ENCODE data around the gene TFDP2. TPM values are rescaled to one million over a fixed set of nuclear protein-coding genes. Genes with fewer than 3 reads are reported as not detected.

The TFDP2 gene
- total and polyA plus RNA-seq, 2 experiments from 2014 or later = 150 to 410 TPM

DNA sequence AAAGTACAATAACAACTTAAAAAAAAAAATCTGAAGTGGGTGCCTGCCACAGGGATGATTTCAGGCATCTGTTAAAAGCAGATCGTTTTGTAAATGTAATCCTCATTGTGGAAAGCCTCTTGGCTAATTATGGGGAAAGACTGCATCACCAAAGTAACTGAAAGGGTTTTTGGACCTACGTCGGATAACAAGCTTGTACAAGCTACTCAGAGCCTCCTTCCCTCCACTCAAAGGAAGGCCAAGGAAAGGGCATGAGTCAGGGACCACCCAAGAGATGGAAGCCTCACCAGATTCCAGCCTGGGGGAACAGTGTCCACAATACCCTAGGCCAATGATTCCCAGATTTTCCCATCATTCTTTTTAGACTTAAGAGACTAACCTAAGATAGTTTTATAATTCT, 188.6 kb downstream of the TFDP2 start:
- H3K27ac ChIP-seq (ENCODE audit: low read depth) = no peak overlapping the region
- H3K4me1 ChIP-seq (ENCODE audit: insufficient read depth) = no peaks in the 10 kb centered on the region
- TF ChIP-seq, protein P1, sequence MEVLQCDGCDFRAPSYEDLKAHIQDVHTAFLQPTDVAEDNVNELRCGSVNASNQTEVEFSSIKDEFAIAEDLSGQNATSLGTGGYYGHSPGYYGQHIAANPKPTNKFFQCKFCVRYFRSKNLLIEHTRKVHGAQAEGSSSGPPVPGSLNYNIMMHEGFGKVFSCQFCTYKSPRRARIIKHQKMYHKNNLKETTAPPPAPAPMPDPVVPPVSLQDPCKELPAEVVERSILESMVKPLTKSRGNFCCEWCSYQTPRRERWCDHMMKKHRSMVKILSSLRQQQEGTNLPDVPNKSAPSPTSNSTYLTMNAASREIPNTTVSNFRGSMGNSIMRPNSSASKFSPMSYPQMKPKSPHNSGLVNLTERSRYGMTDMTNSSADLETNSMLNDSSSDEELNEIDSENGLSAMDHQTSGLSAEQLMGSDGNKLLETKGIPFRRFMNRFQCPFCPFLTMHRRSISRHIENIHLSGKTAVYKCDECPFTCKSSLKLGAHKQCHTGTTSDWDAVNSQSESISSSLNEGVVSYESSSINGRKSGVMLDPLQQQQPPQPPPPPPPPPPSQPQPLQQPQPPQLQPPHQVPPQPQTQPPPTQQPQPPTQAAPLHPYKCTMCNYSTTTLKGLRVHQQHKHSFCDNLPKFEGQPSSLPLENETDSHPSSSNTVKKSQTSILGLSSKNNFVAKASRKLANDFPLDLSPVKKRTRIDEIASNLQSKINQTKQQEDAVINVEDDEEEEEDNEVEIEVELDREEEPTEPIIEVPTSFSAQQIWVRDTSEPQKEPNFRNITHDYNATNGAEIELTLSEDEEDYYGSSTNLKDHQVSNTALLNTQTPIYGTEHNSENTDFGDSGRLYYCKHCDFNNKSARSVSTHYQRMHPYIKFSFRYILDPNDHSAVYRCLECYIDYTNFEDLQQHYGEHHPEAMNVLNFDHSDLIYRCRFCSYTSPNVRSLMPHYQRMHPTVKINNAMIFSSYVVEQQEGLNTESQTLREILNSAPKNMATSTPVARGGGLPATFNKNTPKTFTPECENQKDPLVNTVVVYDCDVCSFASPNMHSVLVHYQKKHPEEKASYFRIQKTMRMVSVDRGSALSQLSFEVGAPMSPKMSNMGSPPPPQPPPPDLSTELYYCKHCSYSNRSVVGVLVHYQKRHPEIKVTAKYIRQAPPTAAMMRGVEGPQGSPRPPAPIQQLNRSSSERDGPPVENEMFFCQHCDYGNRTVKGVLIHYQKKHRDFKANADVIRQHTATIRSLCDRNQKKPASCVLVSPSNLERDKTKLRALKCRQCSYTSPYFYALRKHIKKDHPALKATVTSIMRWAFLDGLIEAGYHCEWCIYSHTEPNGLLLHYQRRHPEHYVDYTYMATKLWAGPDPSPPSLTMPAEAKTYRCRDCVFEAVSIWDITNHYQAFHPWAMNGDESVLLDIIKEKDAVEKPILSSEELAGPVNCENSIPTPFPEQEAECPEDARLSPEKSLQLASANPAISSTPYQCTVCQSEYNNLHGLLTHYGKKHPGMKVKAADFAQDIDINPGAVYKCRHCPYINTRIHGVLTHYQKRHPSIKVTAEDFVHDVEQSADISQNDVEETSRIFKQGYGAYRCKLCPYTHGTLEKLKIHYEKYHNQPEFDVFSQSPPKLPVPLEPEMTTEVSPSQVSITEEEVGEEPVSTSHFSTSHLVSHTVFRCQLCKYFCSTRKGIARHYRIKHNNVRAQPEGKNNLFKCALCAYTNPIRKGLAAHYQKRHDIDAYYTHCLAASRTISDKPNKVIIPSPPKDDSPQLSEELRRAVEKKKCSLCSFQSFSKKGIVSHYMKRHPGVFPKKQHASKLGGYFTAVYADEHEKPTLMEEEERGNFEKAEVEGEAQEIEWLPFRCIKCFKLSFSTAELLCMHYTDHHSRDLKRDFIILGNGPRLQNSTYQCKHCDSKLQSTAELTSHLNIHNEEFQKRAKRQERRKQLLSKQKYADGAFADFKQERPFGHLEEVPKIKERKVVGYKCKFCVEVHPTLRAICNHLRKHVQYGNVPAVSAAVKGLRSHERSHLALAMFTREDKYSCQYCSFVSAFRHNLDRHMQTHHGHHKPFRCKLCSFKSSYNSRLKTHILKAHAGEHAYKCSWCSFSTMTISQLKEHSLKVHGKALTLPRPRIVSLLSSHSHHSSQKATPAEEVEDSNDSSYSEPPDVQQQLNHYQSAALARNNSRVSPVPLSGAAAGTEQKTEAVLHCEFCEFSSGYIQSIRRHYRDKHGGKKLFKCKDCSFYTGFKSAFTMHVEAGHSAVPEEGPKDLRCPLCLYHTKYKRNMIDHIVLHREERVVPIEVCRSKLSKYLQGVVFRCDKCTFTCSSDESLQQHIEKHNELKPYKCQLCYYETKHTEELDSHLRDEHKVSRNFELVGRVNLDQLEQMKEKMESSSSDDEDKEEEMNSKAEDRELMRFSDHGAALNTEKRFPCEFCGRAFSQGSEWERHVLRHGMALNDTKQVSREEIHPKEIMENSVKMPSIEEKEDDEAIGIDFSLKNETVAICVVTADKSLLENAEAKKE (CRISPR knock-in tag; IDR thresholded peaks at IDR 0.05) = no peak
- TF ChIP-seq EZH2 (IDR thresholded peaks at IDR 0.05; ENCODE audit: low read depth, unreplicated experiment) (no peak), EZH2phosphoT487 (IDR thresholded peaks at IDR 0.05; ENCODE audit: unreplicated experiment) (no peak), POLR2AphosphoS5 (IDR thresholded peaks at IDR 0.05; ENCODE audit: low read depth) (no peak), ZNF331 (CRISPR knock-in tag; IDR thresholded peaks at IDR 0.05; ENCODE audit: low read depth) (no peak), CREB1 (CRISPR knock-in tag; IDR thresholded peaks at IDR 0.05; ENCODE audit: low read depth) (no peak), ZNF114 (CRISPR knock-in tag; IDR thresholded peaks at IDR 0.05) (no peak), NANOG (IDR thresholded peaks at IDR 0.05; ENCODE audit: borderline replicate concordance) (no peak), STAT1 (IDR thresholded peaks at IDR 0.05; ENCODE audit: unreplicated experiment) (no peak), JUNB (IDR thresholded peaks at IDR 0.05; ENCODE audit: unreplicated experiment) (no peak)
- TF ChIP-seq, protein P2, sequence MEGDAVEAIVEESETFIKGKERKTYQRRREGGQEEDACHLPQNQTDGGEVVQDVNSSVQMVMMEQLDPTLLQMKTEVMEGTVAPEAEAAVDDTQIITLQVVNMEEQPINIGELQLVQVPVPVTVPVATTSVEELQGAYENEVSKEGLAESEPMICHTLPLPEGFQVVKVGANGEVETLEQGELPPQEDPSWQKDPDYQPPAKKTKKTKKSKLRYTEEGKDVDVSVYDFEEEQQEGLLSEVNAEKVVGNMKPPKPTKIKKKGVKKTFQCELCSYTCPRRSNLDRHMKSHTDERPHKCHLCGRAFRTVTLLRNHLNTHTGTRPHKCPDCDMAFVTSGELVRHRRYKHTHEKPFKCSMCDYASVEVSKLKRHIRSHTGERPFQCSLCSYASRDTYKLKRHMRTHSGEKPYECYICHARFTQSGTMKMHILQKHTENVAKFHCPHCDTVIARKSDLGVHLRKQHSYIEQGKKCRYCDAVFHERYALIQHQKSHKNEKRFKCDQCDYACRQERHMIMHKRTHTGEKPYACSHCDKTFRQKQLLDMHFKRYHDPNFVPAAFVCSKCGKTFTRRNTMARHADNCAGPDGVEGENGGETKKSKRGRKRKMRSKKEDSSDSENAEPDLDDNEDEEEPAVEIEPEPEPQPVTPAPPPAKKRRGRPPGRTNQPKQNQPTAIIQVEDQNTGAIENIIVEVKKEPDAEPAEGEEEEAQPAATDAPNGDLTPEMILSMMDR (conservative IDR thresholded peaks at IDR 0.05; ENCODE audit: low read depth in 2 of 2) = no peak
- TF ChIP-seq, protein P3, sequence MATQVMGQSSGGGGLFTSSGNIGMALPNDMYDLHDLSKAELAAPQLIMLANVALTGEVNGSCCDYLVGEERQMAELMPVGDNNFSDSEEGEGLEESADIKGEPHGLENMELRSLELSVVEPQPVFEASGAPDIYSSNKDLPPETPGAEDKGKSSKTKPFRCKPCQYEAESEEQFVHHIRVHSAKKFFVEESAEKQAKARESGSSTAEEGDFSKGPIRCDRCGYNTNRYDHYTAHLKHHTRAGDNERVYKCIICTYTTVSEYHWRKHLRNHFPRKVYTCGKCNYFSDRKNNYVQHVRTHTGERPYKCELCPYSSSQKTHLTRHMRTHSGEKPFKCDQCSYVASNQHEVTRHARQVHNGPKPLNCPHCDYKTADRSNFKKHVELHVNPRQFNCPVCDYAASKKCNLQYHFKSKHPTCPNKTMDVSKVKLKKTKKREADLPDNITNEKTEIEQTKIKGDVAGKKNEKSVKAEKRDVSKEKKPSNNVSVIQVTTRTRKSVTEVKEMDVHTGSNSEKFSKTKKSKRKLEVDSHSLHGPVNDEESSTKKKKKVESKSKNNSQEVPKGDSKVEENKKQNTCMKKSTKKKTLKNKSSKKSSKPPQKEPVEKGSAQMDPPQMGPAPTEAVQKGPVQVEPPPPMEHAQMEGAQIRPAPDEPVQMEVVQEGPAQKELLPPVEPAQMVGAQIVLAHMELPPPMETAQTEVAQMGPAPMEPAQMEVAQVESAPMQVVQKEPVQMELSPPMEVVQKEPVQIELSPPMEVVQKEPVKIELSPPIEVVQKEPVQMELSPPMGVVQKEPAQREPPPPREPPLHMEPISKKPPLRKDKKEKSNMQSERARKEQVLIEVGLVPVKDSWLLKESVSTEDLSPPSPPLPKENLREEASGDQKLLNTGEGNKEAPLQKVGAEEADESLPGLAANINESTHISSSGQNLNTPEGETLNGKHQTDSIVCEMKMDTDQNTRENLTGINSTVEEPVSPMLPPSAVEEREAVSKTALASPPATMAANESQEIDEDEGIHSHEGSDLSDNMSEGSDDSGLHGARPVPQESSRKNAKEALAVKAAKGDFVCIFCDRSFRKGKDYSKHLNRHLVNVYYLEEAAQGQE (IDR thresholded peaks at IDR 0.05; ENCODE audit: unreplicated experiment) = no peak
- TF ChIP-seq, protein P4, sequence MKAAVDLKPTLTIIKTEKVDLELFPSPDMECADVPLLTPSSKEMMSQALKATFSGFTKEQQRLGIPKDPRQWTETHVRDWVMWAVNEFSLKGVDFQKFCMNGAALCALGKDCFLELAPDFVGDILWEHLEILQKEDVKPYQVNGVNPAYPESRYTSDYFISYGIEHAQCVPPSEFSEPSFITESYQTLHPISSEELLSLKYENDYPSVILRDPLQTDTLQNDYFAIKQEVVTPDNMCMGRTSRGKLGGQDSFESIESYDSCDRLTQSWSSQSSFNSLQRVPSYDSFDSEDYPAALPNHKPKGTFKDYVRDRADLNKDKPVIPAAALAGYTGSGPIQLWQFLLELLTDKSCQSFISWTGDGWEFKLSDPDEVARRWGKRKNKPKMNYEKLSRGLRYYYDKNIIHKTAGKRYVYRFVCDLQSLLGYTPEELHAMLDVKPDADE (IDR thresholded peaks at IDR 0.05) = no peak
- H2AFZ ChIP-seq = no peak overlapping the region
- Mint-ChIP-seq H3K27ac (no peak overlapping the region), H3K9me3 (no peaks in the 10 kb centered on the region), H3K4me1 (no peaks in the 10 kb centered on the region), H3K36me3 (ENCODE audit: low read depth) (peaks cover 77% of the 10 kb centered on the region; the same call in 2 of the 3 replicates), H3K27me3 (ENCODE audit: insufficient read depth, low read depth, poor library complexity) (peaks cover 11% of the 10 kb centered on the region), H3K4me3 (no peak overlapping the region)
- H3K36me3 ChIP-seq (ENCODE audit: insufficient read depth) = peaks cover 23% of the 10 kb centered on the region
- no peaks in the 10 kb centered on the region for H3K79me2 ChIP-seq (replicated peaks; ENCODE audit: insufficient read depth)
- H3F3A ChIP-seq (replicated peaks; ENCODE audit: low read depth) = no peaks in the 10 kb centered on the region; the same call in none of the 2 replicates
- H3K4me2 ChIP-seq = no peak overlapping the region
- H4K20me1 ChIP-seq (replicated peaks; ENCODE audit: insufficient read depth) = no peaks in the 10 kb centered on the region; the same call in 1 of the 2 replicates
- DNase-seq (ENCODE audit: low spot score) = no peak
- no peak overlapping the region for H3K4me3 ChIP-seq
- H3K27me3 ChIP-seq (ENCODE audit: insufficient read depth) = no peaks in the 10 kb centered on the region
- no peaks in the 10 kb centered on the region for H3K9me2 ChIP-seq (ENCODE audit: insufficient read depth)
- no peak for ATAC-seq

All from GM23338 (cell line).